Nephron (organoid): ENCODE data around the gene EMD.

Experiments used
- H3K27ac Mint-ChIP-seq, 3 experiments: 2 replicates each; pipeline ENCODE4 v1.8.0; 2020; ENCODE audit warnings: mixed read lengths in 3 of 3, mild to moderate bottlenecking in 2 of 3, moderate library complexity in 1 of 3
- H3K27me3 Mint-ChIP-seq: 2 replicates; pipeline ENCODE4 v1.8.0; 2021; ENCODE audit warnings: low read depth, mild to moderate bottlenecking, moderate library complexity, mixed read lengths
- H3K36me3 Mint-ChIP-seq: 2 replicates; pipeline ENCODE4 v1.8.0; 2020; ENCODE audit warnings: low read depth, mixed read lengths
- H3K4me1 Mint-ChIP-seq: 2 replicates; pipeline ENCODE4 v1.8.0; 2020; ENCODE audit warnings: mixed read lengths
- H3K4me3 Mint-ChIP-seq, 3 experiments: 2 replicates each; pipeline ENCODE4 v1.8.0; 2020; ENCODE audit warnings: mild to moderate bottlenecking in 3 of 3, mixed read lengths in 3 of 3, moderate library complexity in 2 of 3
- H3K9me3 Mint-ChIP-seq: 2 replicates; pipeline ENCODE4 v1.8.0; 2020; ENCODE audit warnings: mixed read lengths
- CTCF ChIP-seq, 3 experiments: fragments of 200-600 bp; sonication (generic); IDR thresholded peaks; one replicate each; pipeline ENCODE4 v1.5.0; 2021; ENCODE audit warnings: antibody characterized with exemption in 3 of 3; ENCODE audit not compliant: unreplicated experiment in 3 of 3

The EMD gene

GRCh38 chrX:154369449-154370299 lies 9.4 kb upstream of the EMD start:
- TF ChIP-seq CTCF (IDR thresholded peaks at IDR 0.05; ENCODE audit: unreplicated experiment in 3 of 3), result no peak
- peaks cover 5% of the 10 kb centered on the region for H3K4me1 Mint-ChIP-seq
- peak overlapping the region; percentile 94 to 97 (median 97) for H3K27ac Mint-ChIP-seq

GRCh38 chrX:154370300-154371016 lies 8.6 kb upstream of the EMD start:
- no peak for TF ChIP-seq CTCF (IDR thresholded peaks at IDR 0.05; ENCODE audit: unreplicated experiment in 3 of 3)
- Mint-ChIP-seq H3K27ac (peak overlapping the region; percentile 94 to 97 (median 97)), H3K4me3 (peak overlapping the region; percentile 89 to 97 (median 95)), H3K4me1 (peaks cover 5% of the 10 kb centered on the region), H3K9me3 (peaks cover 10% of the 10 kb centered on the region), H3K27me3 (no peaks in the 10 kb centered on the region), H3K36me3 (peaks cover 15% of the 10 kb centered on the region)

More at GRCh38 chrX:154369449-154370299, 9.4 kb upstream of the EMD start:
- peak overlapping the region; percentile 89 to 97 (median 95) for H3K4me3 Mint-ChIP-seq
- H3K27me3 Mint-ChIP-seq, result no peaks in the 10 kb centered on the region
- peaks cover 5% of the 10 kb centered on the region for H3K9me3 Mint-ChIP-seq
- H3K36me3 Mint-ChIP-seq, result peaks cover 19% of the 10 kb centered on the region

- Mint-ChIP-seq H3K9me3 (peaks cover 10% of the 10 kb centered on the region), H3K4me1 (peaks cover 5% of the 10 kb centered on the region), H3K36me3 (peaks cover 12% of the 10 kb centered on the region), H3K4me3 (peak overlapping the region; percentile 84 to 90 (median 88)), H3K27ac (peak overlapping the region; percentile 51 to 86 (median 75)), H3K27me3 (no peaks in the 10 kb centered on the region)
- no peak for TF ChIP-seq CTCF (IDR thresholded peaks at IDR 0.05; ENCODE audit: unreplicated experiment in 3 of 3)
Measured at GRCh38 chrX:154371017-154371788, 7.9 kb upstream of the EMD start.

- Mint-ChIP-seq H3K4me1 (peaks cover 5% of the 10 kb centered on the region), H3K36me3 (peaks cover 11% of the 10 kb centered on the region), H3K9me3 (peaks cover 10% of the 10 kb centered on the region), H3K27ac (no peak overlapping the region), H3K27me3 (no peaks in the 10 kb centered on the region), H3K4me3 (peak overlapping the region; percentile 84 to 87 (median 87))
- TF ChIP-seq CTCF (IDR thresholded peaks at IDR 0.05; ENCODE audit: unreplicated experiment in 3 of 3), result no peak
Measured at GRCh38 chrX:154371789-154372300, 7.2 kb upstream of the EMD start.

- no peak for TF ChIP-seq CTCF (IDR thresholded peaks at IDR 0.05; ENCODE audit: unreplicated experiment in 3 of 3)
- Mint-ChIP-seq H3K9me3 (peaks cover 10% of the 10 kb centered on the region), H3K27ac (peak overlapping the region; percentile 70 to 94 (median 90)), H3K4me1 (peaks cover 5% of the 10 kb centered on the region), H3K4me3 (peak overlapping the region; percentile 75 to 87 (median 87)), H3K27me3 (no peaks in the 10 kb centered on the region), H3K36me3 (peaks cover 7% of the 10 kb centered on the region)
Measured at GRCh38 chrX:154372612-154373022, 6.5 kb upstream of the EMD start.
